ENCODE measurements around the gene CFAP53.

The CFAP53 gene

DNA sequence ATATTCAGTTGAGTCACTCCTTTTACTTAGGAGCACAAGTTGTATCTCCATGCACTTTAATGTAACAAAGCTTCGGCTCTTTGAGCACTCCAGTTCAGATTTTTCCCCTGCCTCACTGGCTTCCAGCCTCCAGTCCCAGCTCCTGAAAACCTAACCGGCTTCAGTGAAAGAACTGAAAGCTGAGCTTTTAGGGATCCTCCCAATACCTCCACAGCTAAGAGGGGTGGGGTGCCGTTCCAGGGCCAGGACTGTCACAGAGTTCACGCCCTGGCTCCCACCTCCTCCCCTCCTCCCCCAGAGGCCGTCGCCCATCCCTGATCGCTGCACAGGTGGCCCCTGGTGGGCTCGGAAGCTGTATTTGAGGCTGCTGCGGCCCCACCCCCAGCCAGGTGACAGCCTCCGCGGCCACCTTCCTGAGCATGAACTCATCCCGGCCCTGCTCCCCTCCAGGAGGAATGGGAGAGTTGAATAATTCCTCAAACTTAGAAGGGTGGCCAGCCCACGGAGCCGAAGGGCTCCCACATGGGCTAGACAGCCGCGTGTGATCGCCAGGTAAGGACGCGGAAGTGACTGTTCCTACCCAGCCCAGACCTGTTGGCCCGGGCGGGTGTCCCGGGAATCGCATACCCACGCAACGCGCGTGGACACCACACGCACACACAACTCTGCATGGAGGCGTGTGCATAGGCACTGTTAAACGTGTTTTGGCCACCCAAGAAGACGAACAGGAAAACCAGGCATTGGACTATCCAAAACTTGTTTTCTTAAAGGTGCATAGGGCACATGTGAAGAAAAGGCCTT is 73.1 kb downstream of the CFAP53 start:
- DNase-seq (ENCODE audit: low spot score): peak; percentile 22
- in situ Hi-C loops (cut with MboI; ENCODE audit: low sequenced_read_pairs, unreplicated experiment): no loop called here
- TF ChIP-seq, protein P1, sequence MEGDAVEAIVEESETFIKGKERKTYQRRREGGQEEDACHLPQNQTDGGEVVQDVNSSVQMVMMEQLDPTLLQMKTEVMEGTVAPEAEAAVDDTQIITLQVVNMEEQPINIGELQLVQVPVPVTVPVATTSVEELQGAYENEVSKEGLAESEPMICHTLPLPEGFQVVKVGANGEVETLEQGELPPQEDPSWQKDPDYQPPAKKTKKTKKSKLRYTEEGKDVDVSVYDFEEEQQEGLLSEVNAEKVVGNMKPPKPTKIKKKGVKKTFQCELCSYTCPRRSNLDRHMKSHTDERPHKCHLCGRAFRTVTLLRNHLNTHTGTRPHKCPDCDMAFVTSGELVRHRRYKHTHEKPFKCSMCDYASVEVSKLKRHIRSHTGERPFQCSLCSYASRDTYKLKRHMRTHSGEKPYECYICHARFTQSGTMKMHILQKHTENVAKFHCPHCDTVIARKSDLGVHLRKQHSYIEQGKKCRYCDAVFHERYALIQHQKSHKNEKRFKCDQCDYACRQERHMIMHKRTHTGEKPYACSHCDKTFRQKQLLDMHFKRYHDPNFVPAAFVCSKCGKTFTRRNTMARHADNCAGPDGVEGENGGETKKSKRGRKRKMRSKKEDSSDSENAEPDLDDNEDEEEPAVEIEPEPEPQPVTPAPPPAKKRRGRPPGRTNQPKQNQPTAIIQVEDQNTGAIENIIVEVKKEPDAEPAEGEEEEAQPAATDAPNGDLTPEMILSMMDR (IDR thresholded peaks at IDR 0.05; ENCODE audit: borderline replicate concordance, control extremely low read depth, extremely low read depth, insufficient read depth, missing control alignments): no peak

DNA sequence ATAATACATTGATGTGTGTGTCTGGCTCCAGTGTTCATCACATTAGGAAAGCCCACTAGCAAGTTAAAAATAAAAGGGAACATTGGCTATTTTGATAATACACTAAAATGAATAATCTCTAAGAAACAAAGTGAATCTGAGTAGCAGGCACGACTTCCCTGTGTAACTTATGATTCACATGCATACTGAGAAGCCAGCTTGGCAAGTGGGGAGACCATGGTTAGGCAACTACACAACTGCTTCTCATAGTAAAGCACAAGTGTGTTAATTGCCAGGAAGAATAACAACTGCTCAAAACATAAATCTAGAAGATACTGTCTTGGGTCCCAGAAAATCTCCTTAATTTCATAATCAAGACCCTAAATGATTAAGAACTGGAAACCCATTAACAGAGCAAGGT is 75.4 kb downstream of the CFAP53 start:
- DNase-seq (ENCODE audit: low spot score): no peak
- in situ Hi-C loops (cut with MboI; ENCODE audit: low sequenced_read_pairs, unreplicated experiment): no loop called here
- TF ChIP-seq, protein P1 (IDR thresholded peaks at IDR 0.05; ENCODE audit: borderline replicate concordance, control extremely low read depth, extremely low read depth, insufficient read depth, missing control alignments): no peak

DNA sequence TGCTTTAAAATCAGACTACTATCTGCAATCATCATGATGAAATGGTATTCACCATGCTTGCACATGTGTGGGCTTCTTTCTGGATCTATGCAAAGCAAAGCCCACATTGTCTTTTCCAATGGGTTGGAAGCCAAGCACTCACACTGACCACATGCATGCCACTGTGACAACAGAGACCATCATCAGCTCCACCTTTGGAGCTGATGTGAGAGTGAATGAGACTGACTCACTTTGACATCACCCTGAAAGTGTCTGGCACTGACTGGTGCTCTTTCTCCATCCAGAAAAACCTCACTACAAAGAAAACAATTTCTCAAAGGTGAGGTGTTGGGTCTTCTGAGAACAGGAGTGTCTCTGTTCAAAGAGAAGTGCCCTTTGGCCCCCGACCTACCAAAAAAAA is 76.1 kb downstream of the CFAP53 start:
- TF ChIP-seq, protein P1 (IDR thresholded peaks at IDR 0.05; ENCODE audit: borderline replicate concordance, control extremely low read depth, extremely low read depth, insufficient read depth, missing control alignments): no peak
- in situ Hi-C loops (cut with MboI; ENCODE audit: low sequenced_read_pairs, unreplicated experiment): no loop called here

DNA sequence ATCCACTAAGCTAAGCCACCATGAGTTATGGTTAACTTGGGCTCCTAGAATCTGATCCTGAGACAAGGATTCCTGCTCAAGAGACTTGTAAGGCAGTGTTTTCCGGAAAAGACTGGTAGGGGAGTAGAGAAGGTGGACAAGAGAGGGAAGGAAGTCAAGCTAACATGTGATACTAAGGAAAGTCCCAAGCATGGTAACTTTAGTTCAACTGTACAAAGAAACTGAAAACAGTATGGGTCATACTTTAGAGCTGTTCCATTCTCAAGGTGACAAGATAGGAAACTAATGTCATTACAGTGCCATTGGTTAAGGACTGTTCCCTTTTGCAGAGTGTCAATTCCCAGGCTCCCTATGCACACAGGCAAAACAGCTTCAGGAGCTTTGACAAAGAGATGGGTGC is 77.1 kb downstream of the CFAP53 start:
- in situ Hi-C loops (cut with MboI; ENCODE audit: low sequenced_read_pairs, unreplicated experiment): no loop called here
- TF ChIP-seq, protein P1 (IDR thresholded peaks at IDR 0.05; ENCODE audit: borderline replicate concordance, control extremely low read depth, extremely low read depth, insufficient read depth, missing control alignments): no peak
- DNase-seq (ENCODE audit: low spot score): no peak

More for the DNA sequence above, 76.1 kb downstream of the CFAP53 start:
- DNase-seq (ENCODE audit: low spot score): no peak

DNA sequence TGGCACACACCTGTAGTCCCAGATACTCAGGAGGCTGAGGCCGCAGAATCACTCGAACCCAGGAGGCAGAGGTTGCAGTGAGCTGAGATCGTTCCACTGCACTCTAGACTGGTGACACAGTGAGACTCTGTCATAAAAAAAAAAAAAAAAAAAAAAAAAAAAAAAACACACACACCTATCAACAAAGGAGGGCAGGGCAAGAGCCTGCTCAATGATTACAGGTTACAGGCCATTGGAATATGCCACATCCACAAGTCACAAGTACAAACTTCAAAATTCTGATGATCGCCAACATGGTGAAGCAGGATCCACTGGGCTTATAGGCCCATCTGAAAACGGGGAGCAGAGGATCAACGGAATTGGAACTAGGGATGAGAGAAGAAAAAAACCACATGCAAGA is 77.6 kb downstream of the CFAP53 start:
- no peak for DNase-seq (ENCODE audit: low spot score)
- TF ChIP-seq, protein P1 (IDR thresholded peaks at IDR 0.05; ENCODE audit: borderline replicate concordance, control extremely low read depth, extremely low read depth, insufficient read depth, missing control alignments): no peak
- in situ Hi-C loops (cut with MboI; ENCODE audit: low sequenced_read_pairs, unreplicated experiment): no loop called here

DNA sequence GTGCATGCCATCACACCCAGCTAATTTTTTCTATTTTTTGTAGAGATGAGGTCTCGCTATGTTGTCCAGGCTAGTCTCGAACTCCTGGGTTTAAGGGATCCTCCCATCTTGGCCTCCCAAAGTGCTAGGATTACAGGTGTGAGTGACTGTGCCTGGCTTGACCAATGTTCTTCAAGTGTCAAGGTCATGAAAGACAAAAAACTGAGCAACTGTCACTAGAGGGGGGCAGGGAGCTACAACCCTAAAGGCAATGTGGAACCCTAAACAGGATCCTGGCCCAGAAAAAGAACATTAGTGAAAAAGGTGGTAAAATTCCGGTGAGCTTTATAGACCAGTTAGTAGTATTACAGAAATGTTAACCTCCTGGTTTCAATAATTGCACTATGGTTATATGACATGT is 78.6 kb downstream of the CFAP53 start:
- in situ Hi-C loops (cut with MboI; ENCODE audit: low sequenced_read_pairs, unreplicated experiment): no loop called here
- DNase-seq (ENCODE audit: low spot score): no peak
- TF ChIP-seq, protein P1 (IDR thresholded peaks at IDR 0.05; ENCODE audit: borderline replicate concordance, control extremely low read depth, extremely low read depth, insufficient read depth, missing control alignments): no peak

All from GM13976 (cell line).